Coronary artery (tissue), 2 donors: ENCODE data around the gene TCTN1.
"Not testable (repeated sequence)": the region's sequence is repeated elsewhere in the genome, so short reads cannot be mapped to it uniquely, and the experiment has no call there.

Source experiments
- DNase-seq: peaks from one replicate; pipeline ENCODE4 v3.0.0-alpha.2; 2017; ENCODE audit warnings: low spot score
- H3K27ac ChIP-seq, 2 donors: fragments of 200-600 bp; sonication (generic); one replicate each; pipeline ENCODE4 v1.5.1; 2016 to 2019
- H3K4me3 ChIP-seq: fragments of 200-600 bp; sonication (generic); 2 replicates; pipeline ENCODE4 v1.5.1; 2016; ENCODE audit warnings: mild to moderate bottlenecking, moderate library complexity
- TF ChIP-seq, protein P1 (sequence below): fragments of 200-600 bp; sonication (generic); IDR thresholded peaks from one replicate; pipeline ENCODE4 v1.5.1; 2019; ENCODE audit warnings: antibody characterized with exemption

The TCTN1 gene

DNA sequence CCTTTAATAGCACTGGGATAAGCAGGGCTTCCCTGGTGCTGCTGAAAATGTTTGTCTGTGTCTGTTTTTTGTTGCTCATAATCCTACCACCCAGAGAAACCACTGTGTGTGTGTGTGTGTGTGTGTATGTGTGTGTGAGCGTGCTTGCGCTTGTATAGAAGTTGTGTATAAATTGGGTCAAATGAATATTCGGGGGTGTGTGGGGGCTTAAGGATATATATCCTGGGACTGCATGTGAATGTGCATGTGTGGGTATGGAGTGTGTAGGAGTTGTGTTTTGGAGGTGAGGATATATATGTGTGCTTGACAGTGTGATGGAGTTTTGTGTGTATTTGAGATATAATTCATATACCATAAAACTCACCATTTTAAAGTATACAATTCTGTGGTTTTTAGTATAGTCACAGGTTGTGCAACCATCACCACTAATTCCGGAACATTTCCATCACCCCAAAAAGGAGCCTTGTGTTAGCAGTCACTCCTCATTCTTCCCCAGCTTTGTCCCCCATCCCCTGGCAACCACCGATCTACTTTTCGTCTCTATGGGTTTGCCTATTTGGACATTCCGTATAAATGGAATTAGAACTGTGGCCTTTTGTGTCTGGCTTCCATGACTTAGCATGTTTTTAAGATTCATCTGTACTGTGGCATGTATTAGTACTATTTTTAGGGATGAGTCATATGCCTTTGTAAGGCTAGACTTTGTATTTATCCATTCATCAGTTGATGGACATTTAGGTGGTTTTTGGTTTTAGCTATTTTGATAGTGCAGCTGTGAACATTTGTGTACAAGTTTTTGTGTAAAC lies 25.6 kb downstream of the TCTN1 start:
- H3K27ac ChIP-seq = peak overlapping the region; percentile 27 to 56
- DNase-seq = no peak
- TF ChIP-seq, protein P1, sequence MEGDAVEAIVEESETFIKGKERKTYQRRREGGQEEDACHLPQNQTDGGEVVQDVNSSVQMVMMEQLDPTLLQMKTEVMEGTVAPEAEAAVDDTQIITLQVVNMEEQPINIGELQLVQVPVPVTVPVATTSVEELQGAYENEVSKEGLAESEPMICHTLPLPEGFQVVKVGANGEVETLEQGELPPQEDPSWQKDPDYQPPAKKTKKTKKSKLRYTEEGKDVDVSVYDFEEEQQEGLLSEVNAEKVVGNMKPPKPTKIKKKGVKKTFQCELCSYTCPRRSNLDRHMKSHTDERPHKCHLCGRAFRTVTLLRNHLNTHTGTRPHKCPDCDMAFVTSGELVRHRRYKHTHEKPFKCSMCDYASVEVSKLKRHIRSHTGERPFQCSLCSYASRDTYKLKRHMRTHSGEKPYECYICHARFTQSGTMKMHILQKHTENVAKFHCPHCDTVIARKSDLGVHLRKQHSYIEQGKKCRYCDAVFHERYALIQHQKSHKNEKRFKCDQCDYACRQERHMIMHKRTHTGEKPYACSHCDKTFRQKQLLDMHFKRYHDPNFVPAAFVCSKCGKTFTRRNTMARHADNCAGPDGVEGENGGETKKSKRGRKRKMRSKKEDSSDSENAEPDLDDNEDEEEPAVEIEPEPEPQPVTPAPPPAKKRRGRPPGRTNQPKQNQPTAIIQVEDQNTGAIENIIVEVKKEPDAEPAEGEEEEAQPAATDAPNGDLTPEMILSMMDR = no peak
- H3K4me3 ChIP-seq = no peak overlapping the region

GRCh38 chr12:110640275-110641025 lies 26.5 kb downstream of the TCTN1 start:
- DNase-seq = no peak
- Histone ChIP-seq H3K27ac (peak overlapping the region; percentile 27 to 56), H3K4me3 (no peak overlapping the region)
- TF ChIP-seq, protein P1 = no peak

DNA sequence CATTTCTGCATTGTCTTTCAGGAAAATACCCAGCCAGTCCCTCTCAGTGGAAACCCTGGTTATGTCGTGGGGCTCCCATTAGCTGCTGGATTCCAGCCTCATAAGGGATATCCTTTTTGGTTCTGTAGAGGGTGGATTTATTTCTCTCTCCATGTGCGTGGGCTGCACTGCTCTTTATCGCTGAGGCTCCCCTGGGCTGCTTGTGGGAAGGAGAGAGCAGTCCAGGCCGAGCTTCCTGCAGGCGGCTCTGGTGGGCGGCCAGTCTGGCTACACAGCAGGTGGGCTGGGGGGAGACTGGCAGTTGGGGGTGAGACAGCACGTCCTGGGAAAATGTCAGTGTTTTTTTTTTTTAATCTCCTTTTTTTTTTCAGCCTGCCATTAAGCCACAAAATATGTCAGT lies 27.6 kb downstream of the TCTN1 start:
- H3K4me3 ChIP-seq = no peak overlapping the region
- DNase-seq = no peak
- peak overlapping the region in 1 of 2 donors; percentile 18 for H3K27ac ChIP-seq
- TF ChIP-seq, protein P1 = no peak

- TF ChIP-seq, protein P1 = no peak
- DNase-seq = no peak
- Histone ChIP-seq H3K4me3 (no peak overlapping the region), H3K27ac (no peak overlapping the region)
These were observed 33.7 kb downstream of the TCTN1 start for GRCh38 chr12:110647631-110648040.

DNA sequence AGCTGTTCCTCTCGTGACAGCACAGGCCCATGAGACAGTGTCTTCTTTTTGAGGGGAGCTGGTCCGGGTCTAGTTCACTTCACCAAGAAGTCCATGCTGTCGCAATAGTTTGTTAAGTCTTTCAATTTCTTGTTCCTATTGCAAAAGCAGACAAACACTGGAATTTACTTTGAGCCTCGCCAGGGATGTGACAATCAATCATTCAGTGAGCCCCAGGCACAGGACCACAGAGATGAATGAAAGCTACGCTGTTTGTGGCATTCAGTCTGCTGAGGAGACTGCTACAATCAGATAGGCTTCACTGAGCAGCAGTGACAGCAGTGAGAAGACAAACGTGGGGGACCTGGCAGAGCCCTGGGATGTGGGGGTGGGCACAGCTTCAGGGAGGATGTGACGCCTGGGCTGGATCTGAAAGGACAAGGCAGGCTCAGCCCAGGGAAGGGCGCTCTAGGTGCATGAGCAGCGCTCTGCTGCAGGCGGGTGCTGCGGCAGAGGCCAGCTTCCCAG lies 35.5 kb downstream of the TCTN1 start:
- TF ChIP-seq, protein P1 = no peak
- DNase-seq = no peak
- H3K4me3 ChIP-seq = no peak overlapping the region
- H3K27ac ChIP-seq = no peak overlapping the region

GRCh38 chr12:110654238-110654637 lies 40.3 kb downstream of the TCTN1 start:
- DNase-seq, H3K4me3 ChIP-seq, H3K27ac ChIP-seq: not testable (repeated sequence)

GRCh38 chr12:110656071-110656655 lies 42.2 kb downstream of the TCTN1 start:
- DNase-seq = no peak
- TF ChIP-seq, protein P1 = no peak
- Histone ChIP-seq H3K27ac (no peak overlapping the region), H3K4me3 (no peak overlapping the region)
